Cardiac fibroblast (primary cell): ENCODE data around the gene SIN3A.

Experiments
- DNase-seq, 2 donors: peaks; one replicate each; pipeline versions ENCODE4 v3.0.0 to v3.0.0-alpha.2; 2010; ENCODE audit warnings: low read depth in 2 of 2
- H3K4me3 ChIP-seq, 2 donors: replicated peaks in 1 of 2; 1 replicate in 1 of 2; 2 replicates in 1 of 2; pipeline ENCODE4 v1.5.1; 2011; ENCODE audit warnings: low read depth in 2 of 2, low read length in 2 of 2, mild to moderate bottlenecking in 2 of 2, moderate library complexity in 1 of 2
- TF ChIP-seq, protein P1 (sequence below): IDR thresholded peaks from one replicate; pipeline ENCODE4 v1.5.1; 2011; ENCODE audit warnings: low read depth, mild to moderate bottlenecking, low read length, inconsistent platforms

SIN3A gene

DNA sequence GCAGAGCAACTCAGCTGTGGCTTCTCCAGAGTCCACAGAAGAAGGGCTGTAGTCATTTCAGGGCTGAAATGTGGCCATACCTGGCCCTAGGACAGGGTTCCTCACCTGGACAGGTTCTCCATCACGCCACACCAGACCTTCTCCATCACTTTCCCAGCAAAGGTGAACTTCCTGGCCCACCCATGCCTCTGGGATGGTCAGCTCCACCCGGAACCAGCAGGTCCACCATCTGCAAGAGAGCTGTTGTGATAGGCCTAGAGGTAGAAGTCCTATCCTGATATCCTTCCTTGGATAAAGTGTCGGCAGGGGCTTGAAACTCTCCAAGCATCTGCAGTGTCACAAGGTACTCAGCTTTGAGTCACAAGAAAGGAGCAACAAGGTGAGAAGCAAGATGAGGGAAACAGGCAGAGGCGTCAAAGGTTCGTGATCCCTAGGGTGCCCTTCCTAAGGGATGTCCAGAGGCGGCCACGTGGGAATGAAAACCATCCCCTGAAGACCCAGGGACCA lies 84.0 kb downstream of the SIN3A start:
- TF ChIP-seq, protein P1, sequence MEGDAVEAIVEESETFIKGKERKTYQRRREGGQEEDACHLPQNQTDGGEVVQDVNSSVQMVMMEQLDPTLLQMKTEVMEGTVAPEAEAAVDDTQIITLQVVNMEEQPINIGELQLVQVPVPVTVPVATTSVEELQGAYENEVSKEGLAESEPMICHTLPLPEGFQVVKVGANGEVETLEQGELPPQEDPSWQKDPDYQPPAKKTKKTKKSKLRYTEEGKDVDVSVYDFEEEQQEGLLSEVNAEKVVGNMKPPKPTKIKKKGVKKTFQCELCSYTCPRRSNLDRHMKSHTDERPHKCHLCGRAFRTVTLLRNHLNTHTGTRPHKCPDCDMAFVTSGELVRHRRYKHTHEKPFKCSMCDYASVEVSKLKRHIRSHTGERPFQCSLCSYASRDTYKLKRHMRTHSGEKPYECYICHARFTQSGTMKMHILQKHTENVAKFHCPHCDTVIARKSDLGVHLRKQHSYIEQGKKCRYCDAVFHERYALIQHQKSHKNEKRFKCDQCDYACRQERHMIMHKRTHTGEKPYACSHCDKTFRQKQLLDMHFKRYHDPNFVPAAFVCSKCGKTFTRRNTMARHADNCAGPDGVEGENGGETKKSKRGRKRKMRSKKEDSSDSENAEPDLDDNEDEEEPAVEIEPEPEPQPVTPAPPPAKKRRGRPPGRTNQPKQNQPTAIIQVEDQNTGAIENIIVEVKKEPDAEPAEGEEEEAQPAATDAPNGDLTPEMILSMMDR, result no peak
- H3K4me3 ChIP-seq, result peak overlapping the region; percentile 84 to 89
- DNase-seq, result no peak

DNA sequence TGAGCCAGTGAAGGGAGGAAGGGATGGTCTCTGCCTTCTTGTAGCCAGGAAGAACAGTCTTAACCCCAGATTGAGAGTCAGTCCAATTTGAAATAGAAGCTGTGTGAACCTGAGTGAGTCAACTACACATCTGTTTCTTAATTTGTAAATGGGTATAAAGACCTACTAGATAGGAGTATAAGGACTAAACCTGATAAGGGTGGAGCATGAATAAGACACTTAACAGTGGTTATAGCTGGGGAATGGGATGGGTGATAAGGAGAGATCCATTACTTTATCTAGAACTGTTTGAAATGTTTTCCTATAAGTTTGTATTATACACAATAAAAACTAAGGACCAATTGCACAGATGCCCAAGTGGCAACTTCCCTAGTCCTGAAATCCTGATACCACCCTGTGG lies 84.5 kb downstream of the SIN3A start:
- TF ChIP-seq, protein P1, result no peak
- no peak for DNase-seq
- no peak overlapping the region for H3K4me3 ChIP-seq

DNA sequence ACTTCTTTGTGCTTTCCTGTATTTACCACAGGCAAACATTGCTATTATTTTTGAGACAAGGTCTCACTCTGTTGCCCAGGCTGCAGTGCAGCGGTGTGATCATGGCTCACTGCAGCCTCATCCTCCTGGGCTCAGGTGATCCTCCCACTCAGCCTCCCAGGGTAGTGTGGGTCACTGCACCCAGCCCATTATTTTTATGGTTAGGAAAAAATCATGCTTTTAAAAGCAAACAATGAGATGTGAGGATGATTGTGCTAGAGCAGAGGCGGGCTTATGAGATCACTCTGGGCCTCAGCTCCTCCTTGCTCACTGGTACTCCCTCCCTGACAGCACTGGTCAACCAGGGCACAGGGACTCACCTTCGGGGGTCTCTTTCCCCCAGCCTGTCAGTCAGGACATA lies 85.3 kb downstream of the SIN3A start:
- no peak for DNase-seq
- TF ChIP-seq, protein P1, result no peak

DNA sequence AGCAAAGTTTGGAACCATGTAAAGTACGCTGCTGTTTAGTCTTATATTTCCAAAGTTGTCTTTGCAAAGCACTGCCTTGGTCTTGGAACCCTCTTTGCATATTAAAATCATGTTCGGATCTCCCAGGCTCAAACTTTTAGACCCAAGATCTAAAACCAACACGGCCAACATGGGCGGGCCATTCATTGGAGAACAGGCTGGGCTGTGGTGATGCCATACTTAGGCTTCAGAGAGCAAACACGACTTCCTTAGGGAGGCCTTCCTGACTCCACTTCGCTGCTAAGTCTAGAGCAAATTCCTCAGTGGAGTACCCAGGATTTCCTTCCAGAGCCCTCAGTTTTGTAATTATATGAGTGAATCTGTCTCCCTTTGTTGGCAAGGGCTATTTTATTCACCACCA lies 86.6 kb downstream of the SIN3A start:
- TF ChIP-seq, protein P1, result no peak
- no peak overlapping the region for H3K4me3 ChIP-seq
- no peak for DNase-seq

More for the DNA sequence above, 85.3 kb downstream of the SIN3A start:
- no peak overlapping the region for H3K4me3 ChIP-seq

DNA sequence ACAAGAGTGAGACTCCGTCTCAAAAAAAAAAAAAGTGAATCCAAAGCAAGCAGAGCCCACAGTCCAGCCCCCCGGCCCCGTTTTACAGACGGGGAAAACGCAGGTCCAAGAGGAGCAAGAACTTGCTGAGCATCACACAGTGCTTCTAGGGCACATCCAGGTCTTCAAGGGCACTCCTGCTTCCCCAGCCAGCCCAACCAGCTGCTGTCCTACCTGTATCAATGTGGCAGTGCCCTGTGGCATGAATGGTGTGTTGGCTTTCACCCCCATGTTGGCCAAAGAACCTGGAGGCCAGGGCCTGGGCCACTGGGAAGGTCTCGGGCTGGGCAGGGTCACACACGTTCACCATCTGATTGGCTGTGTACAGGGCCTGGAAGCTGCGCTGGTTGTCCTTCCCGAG lies 87.7 kb downstream of the SIN3A start:
- no peak for DNase-seq
- no peak overlapping the region for H3K4me3 ChIP-seq
- TF ChIP-seq, protein P1, result no peak

DNA sequence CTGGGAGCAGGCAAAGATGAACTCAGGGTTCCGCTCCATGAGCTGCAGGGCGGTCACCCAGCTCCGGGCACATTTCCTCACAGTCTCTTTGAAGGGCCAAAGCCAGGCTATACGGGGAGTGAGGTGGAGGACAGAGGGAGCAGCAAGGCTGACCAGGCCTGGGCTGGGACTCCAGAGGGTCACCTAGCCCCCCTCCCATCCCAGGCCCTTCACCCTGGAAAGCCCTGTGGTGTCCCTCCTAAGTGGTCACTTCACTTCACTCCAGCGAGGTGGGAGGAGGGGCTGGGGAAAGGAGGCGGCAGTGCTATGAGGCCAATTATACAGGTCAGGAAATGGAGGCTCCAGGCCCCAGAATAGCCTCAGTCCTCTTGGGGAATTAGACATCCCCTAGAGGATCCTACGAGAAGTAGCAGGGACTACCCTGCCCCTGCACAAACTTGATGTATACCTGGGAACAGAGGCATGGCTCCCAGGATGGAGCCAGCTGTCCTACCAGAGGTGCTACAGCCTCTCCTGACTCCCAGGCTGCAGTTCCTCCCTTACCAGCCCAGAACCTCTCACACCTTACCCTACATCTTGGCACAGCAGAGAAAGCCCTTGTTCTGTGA lies 88.7 kb downstream of the SIN3A start:
- H3K4me3 ChIP-seq, result no peak overlapping the region
- TF ChIP-seq, protein P1, result no peak
- no peak for DNase-seq
